ENCODE measurements around the gene NLRP4. TPM values are rescaled to one million over a fixed set of nuclear protein-coding genes. Genes with fewer than 3 reads are reported as not detected.
"Not testable (repeated sequence)": the region's sequence is repeated elsewhere in the genome, so short reads cannot be mapped to it uniquely, and the experiment has no call there.

Gene NLRP4
- total and polyA plus RNA-seq, 12 donors = not detected

- no peak for DNase-seq
- Histone ChIP-seq H3K27me3 (peaks cover 0 to 5% (median 0%) of the 10 kb centered on the region in 7 donors), H3K27ac (no peak overlapping the region), H3K4me3 (no peak overlapping the region), H3K36me3 (no peaks in the 10 kb centered on the region), H3K4me1 (no peaks in the 10 kb centered on the region), H3K9me3 (peaks cover 0 to 78% (median 10%) of the 10 kb centered on the region in 11 donors)
- intact Hi-C loops (cut with DNase I) = no loop called here
- WGBS, 2 donors = 62 to 67% methylated on average over 5 of the region's 5 CpGs
- no peak for ATAC-seq
- no peak for TF ChIP-seq CTCF (IDR thresholded peaks at IDR 0.05)
Observed at GRCh38 chr19:55923556-55923955, 87.2 kb downstream of the NLRP4 start.

- ATAC-seq (no peak), DNase-seq (no peak)
- Histone ChIP-seq H3K4me1 (no peaks in the 10 kb centered on the region), H3K27ac (no peak overlapping the region), H3K9me3 (peaks cover 0 to 34% (median 0%) of the 10 kb centered on the region in 11 donors), H3K27me3 (peaks cover 0 to 12% (median 0%) of the 10 kb centered on the region in 7 donors), H3K4me3 (no peak overlapping the region), H3K36me3 (no peaks in the 10 kb centered on the region)
- intact Hi-C loops (cut with DNase I) = no loop called here
- no peak for TF ChIP-seq CTCF (IDR thresholded peaks at IDR 0.05)
- 72 to 73% methylated on average over 8 of the region's 8 CpGs for WGBS, 2 donors
Observed at GRCh38 chr19:55927991-55928390, 91.7 kb downstream of the NLRP4 start.

GRCh38 chr19:55929258-55929657, 92.9 kb downstream of the NLRP4 start:
- intact Hi-C loops (cut with DNase I); H3K27ac ChIP-seq; H3K4me3 ChIP-seq; H3K4me1 ChIP-seq; ATAC-seq; DNase-seq; H3K36me3 ChIP-seq: not testable (repeated sequence)
- Histone ChIP-seq H3K9me3 (peaks cover 0 to 28% (median 0%) of the 10 kb centered on the region in 11 donors), H3K27me3 (peaks cover 0 to 12% (median 0%) of the 10 kb centered on the region in 7 donors)
- WGBS, 2 donors = 91% methylated on average over 5 of the region's 5 CpGs

GRCh38 chr19:55930996-55931515, 94.7 kb downstream of the NLRP4 start:
- no peak for DNase-seq
- Histone ChIP-seq H3K36me3 (no peaks in the 10 kb centered on the region), H3K27me3 (peaks cover 0 to 7% (median 0%) of the 10 kb centered on the region in 7 donors), H3K4me1 (no peaks in the 10 kb centered on the region), H3K4me3 (no peak overlapping the region), H3K9me3 (peaks cover 0 to 23% (median 0%) of the 10 kb centered on the region in 11 donors), H3K27ac (no peak overlapping the region)
- 73 to 84% methylated on average over 14 of the region's 14 CpGs for WGBS, 2 donors
- ATAC-seq = no peak
- TF ChIP-seq CTCF (IDR thresholded peaks at IDR 0.05) = no peak
- intact Hi-C loops (cut with DNase I) = no loop called here

Other genes with a start within 250 kb of the NLRP4 start
- gene FIZ1, start 237.0 kb upstream of the NLRP4 start, total RNA-seq = 10 to 100 TPM; 11.6 to 18.8 (median 13.5) TPM
- 10 to 100 TPM in 1 of 2 donors, 1 to 10 TPM in 1; 9.3 to 16.5 TPM for gene FIZ1, start 237.0 kb upstream of the NLRP4 start, polyA plus RNA-seq
- 10 to 100 TPM in 8 of 10 donors, 1 to 10 TPM in 2; 7.9 to 22.0 (median 12.9) TPM for gene ZNF524, start 236.3 kb upstream of the NLRP4 start, total RNA-seq
- gene ZNF524, start 236.3 kb upstream of the NLRP4 start, polyA plus RNA-seq = 10 to 100 TPM; 34.9 to 39.4 TPM
- 10 to 100 TPM; 11.8 to 20.0 (median 13.5) TPM for gene ZNF865, start 230.9 kb upstream of the NLRP4 start, total RNA-seq
- gene ZNF865, start 230.9 kb upstream of the NLRP4 start, polyA plus RNA-seq = 10 to 100 TPM; 13.9 to 26.5 TPM
- 10 to 100 TPM in 8 of 10 donors, 1 to 10 TPM in 2; 8.9 to 16.4 (median 12.2) TPM for gene ZNF784, start 212.0 kb upstream of the NLRP4 start, total RNA-seq
- gene ZNF784, start 212.0 kb upstream of the NLRP4 start, polyA plus RNA-seq = 1 to 10 TPM; 6.4 to 9.9 TPM
- gene ZNF580, start 195.5 kb upstream of the NLRP4 start, total RNA-seq = 10 to 100 TPM; 16.6 to 24.9 (median 21.1) TPM
- 10 to 100 TPM; 16.5 to 29.9 TPM for gene ZNF580, start 195.5 kb upstream of the NLRP4 start, polyA plus RNA-seq
- gene ZNF581, start 192.9 kb upstream of the NLRP4 start, total RNA-seq = 10 to 100 TPM in 1 of 10 donors, 1 to 10 TPM in 9; 4.0 to 15.6 (median 6.5) TPM
- gene ZNF581, start 192.9 kb upstream of the NLRP4 start, polyA plus RNA-seq = 10 to 100 TPM in 1 of 2 donors, 1 to 10 TPM in 1; 5.6 to 10.8 TPM
- 10 to 100 TPM; 12.1 to 20.0 (median 13.3) TPM for gene CCDC106, start 188.3 kb upstream of the NLRP4 start, total RNA-seq
- gene CCDC106, start 188.3 kb upstream of the NLRP4 start, polyA plus RNA-seq = 10 to 100 TPM; 15.3 to 29.6 TPM
- 100 to 1,000 TPM in 1 of 10 donors, 10 to 100 TPM in 9; 64.1 to 100 (median 72.9) TPM for gene U2AF2, start 181.5 kb upstream of the NLRP4 start, total RNA-seq
- gene U2AF2, start 181.5 kb upstream of the NLRP4 start, polyA plus RNA-seq = 10 to 100 TPM; 75.5 to 90.2 TPM
- gene EPN1, start 161.3 kb upstream of the NLRP4 start, total RNA-seq = 100 to 1,000 TPM; 127 to 305 (median 140) TPM
- gene EPN1, start 161.3 kb upstream of the NLRP4 start, polyA plus RNA-seq = 100 to 1,000 TPM; 134 to 140 TPM
- gene NLRP9, start 98.1 kb upstream of the NLRP4 start, total RNA-seq = not detected
- gene NLRP9, start 98.1 kb upstream of the NLRP4 start, polyA plus RNA-seq = not detected
- under 1 TPM in 1 of 10 donors, not detected in 9; 0.30 TPM for gene RFPL4A, start 77.4 kb upstream of the NLRP4 start, total RNA-seq
- gene RFPL4A, start 77.4 kb upstream of the NLRP4 start, polyA plus RNA-seq = not detected
- not detected for gene RFPL4AL1, start 67.4 kb upstream of the NLRP4 start, total RNA-seq
- not detected for gene RFPL4AL1, start 67.4 kb upstream of the NLRP4 start, polyA plus RNA-seq
- gene NLRP11, start 4.5 kb upstream of the NLRP4 start, total RNA-seq = not detected
- gene NLRP11, start 4.5 kb upstream of the NLRP4 start, polyA plus RNA-seq = not detected
- gene NLRP13, start 95.8 kb downstream of the NLRP4 start, total RNA-seq = not detected
- gene NLRP13, start 95.8 kb downstream of the NLRP4 start, polyA plus RNA-seq = not detected
- not detected for gene NLRP8, start 111.3 kb downstream of the NLRP4 start, total RNA-seq
- not detected for gene NLRP8, start 111.3 kb downstream of the NLRP4 start, polyA plus RNA-seq
- gene NLRP5, start 150.2 kb downstream of the NLRP4 start, total RNA-seq = not detected
- gene NLRP5, start 150.2 kb downstream of the NLRP4 start, polyA plus RNA-seq = not detected

Measured in heart right ventricle (tissue), 16 donors.